GM12878 (cell line): Measurements from ENCODE around the gene CIB4. TPM values are rescaled to one million over a fixed set of nuclear protein-coding genes. Genes with fewer than 3 reads are reported as not detected.

Source experiments
- ATAC-seq: fragments of 200-7000 bp; cut with Tn5 transposase; 3 replicates; pipeline ENCODE4 v1.9.1; 2020; ENCODE audit warnings: mild to moderate bottlenecking, moderate library complexity
- BruUV-seq: library from RNA; stranded (reverse); fragments of 400-500 nt; replicated peaks from 2 replicates; lab custom pipeline; 2021; lab: Mats Ljungman, UMichigan
- CTCF ChIA-PET: fragments of 300-600 bp; sonication (Branson Sonifier 250); formaldehyde crosslinking; extraction: SDS; loops from one replicate; lab custom pipeline; 2021; ENCODE audit warnings: inconsistent platforms; lab: Yijun Ruan, JAX
- POLR2A ChIA-PET: fragments of 350-600 bp; formaldehyde crosslinking; extraction: SDS; loops from one replicate; lab custom pipeline; 2021; ENCODE audit warnings: inconsistent platforms; lab: Charles Lee
- RAD21 ChIA-PET: fragments of 300-600 bp; sonication (Branson Sonifier 250); formaldehyde crosslinking; loops from one replicate; lab custom pipeline; 2023; ENCODE audit warnings: antibody characterized with exemption; ENCODE audit not compliant: unreplicated experiment; lab: Charles Lee
- SMC1A ChIA-PET: fragments of 300-600 bp; sonication (Branson Sonifier 250); formaldehyde crosslinking; loops from one replicate; lab custom pipeline; 2023; ENCODE audit not compliant: unreplicated experiment, uncharacterized antibody; lab: Charles Lee
- DNase-seq: peaks from one replicate; pipeline ENCODE4 v3.0.0-alpha.2; 2011; ENCODE audit warnings: low read depth, low spot score
- FAIRE-seq: peaks from 3 replicates; lab custom pipeline; 2011; peaks lifted over from hg19 to GRCh38; lab: Jason Lieb, UNC
- H2AFZ ChIP-seq: 2 replicates; pipeline ENCODE4 v1.6.0; 2011; ENCODE audit warnings: low read depth, low read length, control low read depth; ENCODE audit not compliant: control insufficient read depth
- H3K27ac ChIP-seq: 2 replicates; pipeline ENCODE4 v1.5.1; 2011; ENCODE audit warnings: control low read depth; ENCODE audit not compliant: control insufficient read depth, insufficient read depth
- H3K27me3 ChIP-seq, 2 experiments: replicated peaks in 1 of 2; 2 replicates each; pipeline versions ENCODE4 v1.6.0 to v1.6.1; 2011; ENCODE audit warnings: low read length in 1 of 2; ENCODE audit not compliant: control insufficient read depth in 2 of 2, insufficient read depth in 2 of 2
- H3K36me3 ChIP-seq, 2 experiments: 2 replicates each; pipeline ENCODE4 v1.5.1; 2011; ENCODE audit warnings: low read length in 1 of 2; ENCODE audit not compliant: control insufficient read depth in 2 of 2, insufficient read depth in 2 of 2
- H3K4me1 ChIP-seq: 2 replicates; pipeline ENCODE4 v1.6.1; 2011; ENCODE audit warnings: mild to moderate bottlenecking, low read length, moderate library complexity, mixed read lengths; ENCODE audit not compliant: control insufficient read depth, insufficient read depth
- H3K4me2 ChIP-seq: 2 replicates; pipeline ENCODE4 v1.6.0; 2011; ENCODE audit warnings: control low read depth; ENCODE audit not compliant: control insufficient read depth, insufficient read depth
- H3K4me3 ChIP-seq: fragments of 200-600 bp; sonication (generic); 2 replicates; pipeline ENCODE4 v1.5.1; 2016
- H3K79me2 ChIP-seq: 2 replicates; pipeline ENCODE4 v1.6.0; 2011; ENCODE audit warnings: low read length; ENCODE audit not compliant: control insufficient read depth, insufficient read depth
- H3K9ac ChIP-seq: 2 replicates; pipeline ENCODE4 v1.8.0; 2011; ENCODE audit warnings: low read length, control low read depth, mixed read lengths; ENCODE audit not compliant: control insufficient read depth, insufficient read depth
- H3K9me3 ChIP-seq: replicated peaks from 3 replicates; pipeline ENCODE4 v1.5.1; 2011; ENCODE audit warnings: mild to moderate bottlenecking, low read length; ENCODE audit not compliant: control insufficient read depth, insufficient read depth
- H4K20me1 ChIP-seq: 2 replicates; pipeline ENCODE4 v1.6.0; 2011; ENCODE audit not compliant: control insufficient read depth, insufficient read depth
- ATF2 ChIP-seq: IDR thresholded peaks from 2 replicates; pipeline ENCODE4 v1.6.1; 2012; ENCODE audit warnings: low read length, inconsistent platforms
- ATF7 ChIP-seq: fragments of 450-650 bp; IDR thresholded peaks from 2 replicates; pipeline ENCODE4 v1.6.1; 2016; ENCODE audit warnings: low read depth, mild to moderate bottlenecking
- BCL11A ChIP-seq: IDR thresholded peaks from 2 replicates; pipeline ENCODE4 v1.6.1; 2011; ENCODE audit warnings: low read depth, low read length
- BCLAF1 ChIP-seq: fragments of 450-650 bp; IDR thresholded peaks from 2 replicates; pipeline ENCODE4 v1.6.1; 2017; ENCODE audit warnings: antibody characterized with exemption, mild to moderate bottlenecking, moderate library complexity
- BMI1 ChIP-seq: fragments of 450-650 bp; IDR thresholded peaks from 2 replicates; pipeline ENCODE4 v1.6.1; 2016; ENCODE audit warnings: mild to moderate bottlenecking, moderate library complexity, borderline replicate concordance
- CHD1 ChIP-seq: IDR thresholded peaks from 2 replicates; pipeline ENCODE4 v1.6.1; 2012; ENCODE audit warnings: low read depth, low read length, improper control_type of control experiment
- EGR1 ChIP-seq, 2 experiments: IDR thresholded peaks; 1 replicate in 1 of 2; 2 replicates in 1 of 2; pipeline ENCODE4 v1.6.1; 2011 to 2012; ENCODE audit warnings: low read depth in 2 of 2, low read length in 2 of 2, borderline replicate concordance in 1 of 2, mild to moderate bottlenecking in 1 of 2, moderate library complexity in 1 of 2
- ETV6 ChIP-seq, 2 experiments: fragments of 450-650 bp in 1 of 2; IDR thresholded peaks in 1 of 2; conservative IDR thresholded peaks in 1 of 2; 2 replicates each; pipeline ENCODE4 v1.6.1; 2014; ENCODE audit warnings: antibody characterized with exemption in 1 of 2, borderline replicate concordance in 1 of 2, low read depth in 1 of 2, mild to moderate bottlenecking in 1 of 2, moderate library complexity in 1 of 2
- HDAC6 ChIP-seq: fragments of 200-600 bp; sonication (generic); IDR thresholded peaks from one replicate; pipeline ENCODE4 v1.8.0; 2017; ENCODE audit warnings: antibody characterized with exemption; ENCODE audit not compliant: unreplicated experiment
- RBBP5 ChIP-seq: fragments of 200-600 bp; sonication (generic); conservative IDR thresholded peaks from 2 replicates; pipeline ENCODE4 v1.6.1; 2016
- TAF1 ChIP-seq: IDR thresholded peaks from 2 replicates; pipeline ENCODE4 v1.6.1; 2011; ENCODE audit warnings: mild to moderate bottlenecking, low read depth, low read length, borderline replicate concordance
- TARDBP ChIP-seq: IDR thresholded peaks from 2 replicates; pipeline ENCODE4 v1.6.1; 2016; ENCODE audit warnings: borderline replicate concordance
- TBL1XR1 ChIP-seq: IDR thresholded peaks from 2 replicates; pipeline ENCODE4 v1.6.1; 2012; ENCODE audit warnings: low read depth, low read length, improper control_type of control experiment
- TCF12 ChIP-seq: IDR thresholded peaks from 2 replicates; pipeline ENCODE4 v1.6.1; 2011; ENCODE audit warnings: low read depth, mild to moderate bottlenecking, low read length
- TCF7 ChIP-seq: IDR thresholded peaks from 2 replicates; pipeline ENCODE4 v1.6.1; 2014; ENCODE audit warnings: antibody characterized with exemption, borderline replicate concordance
- ZBTB11 ChIP-seq: fragments of 450-650 bp; formaldehyde crosslinking; IDR thresholded peaks from 2 replicates; pipeline ENCODE4 v1.5.0; 2022; ENCODE audit warnings: mild to moderate bottlenecking, missing genetic modification characterization
- ZNF207 ChIP-seq: fragments of 450-650 bp; IDR thresholded peaks from 2 replicates; pipeline ENCODE4 v1.6.1; 2014; ENCODE audit warnings: antibody characterized with exemption, mild to moderate bottlenecking, borderline replicate concordance
- WGBS: methylation state at CpG from one replicate; pipeline ENCODE4 v1.1.6; 2016; ENCODE audit warnings: low lambda C conversion rate; ENCODE audit not compliant: insufficient replicate concordance, insufficient coverage; ENCODE audit errors: missing lambda C conversion rate; 5-methylcytosine and 5-hydroxymethylcytosine counted together
- in situ Hi-C: fragments of 300-500 bp; cut with MboI; formaldehyde crosslinking; loops from 9 replicates; pipeline ENCODE4 v1.14.3; 2018; ENCODE audit warnings: mixed read lengths
- intact Hi-C: fragments of 100-400 bp; cut with micrococcal nuclease; formaldehyde crosslinking; loops from one replicate; pipeline ENCODE4 v1.14.2; 2022; ENCODE audit not compliant: unreplicated experiment
- polyA plus RNA-seq, 11 experiments: library from polyadenylated mRNA; depleted of rRNA in 4 of 11; unstranded in 6 of 11; stranded (reverse) in 5 of 11; fragments of >200 nt; fragmentation: Nextera tagmentation in 4 of 11; fragmentation: Illumina TruSeq in 1 of 11; extraction: Ambion mirVana in 4 of 11; extraction: Trizol in 1 of 11; gene quantifications; 1 replicate in 1 of 11; 2 replicates in 10 of 11; pipeline versions ENCODE4 v1.2.1 to v1.2.3, GENCODE V29; 2011 to 2016; ENCODE audit warnings: inconsistent platforms in 2 of 11, missing spikeins in 2 of 11, low read depth in 1 of 11
- total RNA-seq, 4 experiments: library from RNA; depleted of rRNA in 3 of 4; stranded (reverse); fragments of >200 nt in 3 of 4; fragmentation: Illumina TruSeq in 1 of 4; extraction: Trizol in 1 of 4; gene quantifications; 2 replicates each; pipeline versions ENCODE4 v1.2.1 to v1.2.3, GENCODE V29; 2013 to 2021

Gene CIB4
- total and polyA plus RNA-seq, 10 of the 15 experiments (the other 5 are each of a cell fraction or from before 2014, with no cell fraction given) = not detected

GRCh38 chr2:26670171-26670570, 29.0 kb upstream of the CIB4 start:
- H2AFZ ChIP-seq = no peak overlapping the region
- H3K4me2 ChIP-seq = no peak overlapping the region
- POLR2A ChIA-PET = no interaction called here
- WGBS = 4% methylated on average over 3 of the region's 3 CpGs
- H3K36me3 ChIP-seq = no peaks in the 10 kb centered on the region
- TF ChIP-seq TARDBP = no peak
- TF ChIP-seq ETV6 (conservative IDR thresholded peaks at IDR 0.05 in 1 of 2, IDR thresholded peaks at IDR 0.05 in 1 of 2; ENCODE audit: borderline replicate concordance in 1 of 2, low read depth in 1 of 2) = no peak
- TF ChIP-seq ATF2 = no peak
- TF ChIP-seq HDAC6 = no peak
- TF ChIP-seq BCLAF1 = no peak
- no peak for TF ChIP-seq CHD1
- TF ChIP-seq RBBP5 = no peak
- no peak for TF ChIP-seq TCF12
- no peak for TF ChIP-seq BMI1
- no peak for TF ChIP-seq ZBTB11 (CRISPR knock-in tag)
- TF ChIP-seq EGR1 (IDR thresholded peaks at IDR 0.05; ENCODE audit: borderline replicate concordance in 1 of 2, low read depth in 2 of 2, low read length in 2 of 2) = no peak
- no peak for TF ChIP-seq BCL11A
- no peak for TF ChIP-seq TCF7
- TF ChIP-seq TAF1 = no peak
- no peak for TF ChIP-seq ATF7
- no peak for TF ChIP-seq TBL1XR1
- no peak for TF ChIP-seq ZNF207
- RAD21 ChIA-PET = no interaction called here
- ATAC-seq (no peak), DNase-seq (no peak), FAIRE-seq (no peak)
- no peak overlapping the region for H3K4me3 ChIP-seq
- peaks cover 0 to 6% of the 10 kb centered on the region in 2 experiments for H3K27me3 ChIP-seq
- H3K27ac ChIP-seq = no peak overlapping the region
- H3K9ac ChIP-seq = no peak overlapping the region
- no peaks in the 10 kb centered on the region for H3K79me2 ChIP-seq
- no peaks in the 10 kb centered on the region for H4K20me1 ChIP-seq
- no peaks in the 10 kb centered on the region for H3K9me3 ChIP-seq
- SMC1A ChIA-PET = no interaction called here
- no peaks in the 10 kb centered on the region for H3K4me1 ChIP-seq
- no TSS peak for BruUV-seq
- in situ Hi-C loops (no loop called here), intact Hi-C loops (no loop called here)
- CTCF ChIA-PET = no interaction called here
